ENCODE results near the gene MFSD8.
A peak's percentile ranks its signal among the peaks of the same experiment; 100 is the strongest.
"Not testable (repeated sequence)": the region's sequence is repeated elsewhere in the genome, so short reads cannot be mapped to it uniquely, and the experiment has no call there.

The MFSD8 gene

GRCh38 chr4:127965062-127965802 is at the start of gene MFSD8, which contains the start of gene ABHD18:
Gene MFSD8, minus strand, starts transcription at chr4:127965173. Its CDS starts 40 bp downstream, at chr4:127965133.
Gene ABHD18, plus strand, starts transcription at chr4:127965406. Its CDS starts 17,550 bp downstream, at chr4:127982956.
- DNase-seq, result peak; percentile 99

GRCh38 chr4:128009428-128009827 is 44.5 kb upstream of the MFSD8 start:
- DNase-seq, result no peak

GRCh38 chr4:128006592-128006991 is 41.6 kb upstream of the MFSD8 start:
- no peak for DNase-seq

DNA sequence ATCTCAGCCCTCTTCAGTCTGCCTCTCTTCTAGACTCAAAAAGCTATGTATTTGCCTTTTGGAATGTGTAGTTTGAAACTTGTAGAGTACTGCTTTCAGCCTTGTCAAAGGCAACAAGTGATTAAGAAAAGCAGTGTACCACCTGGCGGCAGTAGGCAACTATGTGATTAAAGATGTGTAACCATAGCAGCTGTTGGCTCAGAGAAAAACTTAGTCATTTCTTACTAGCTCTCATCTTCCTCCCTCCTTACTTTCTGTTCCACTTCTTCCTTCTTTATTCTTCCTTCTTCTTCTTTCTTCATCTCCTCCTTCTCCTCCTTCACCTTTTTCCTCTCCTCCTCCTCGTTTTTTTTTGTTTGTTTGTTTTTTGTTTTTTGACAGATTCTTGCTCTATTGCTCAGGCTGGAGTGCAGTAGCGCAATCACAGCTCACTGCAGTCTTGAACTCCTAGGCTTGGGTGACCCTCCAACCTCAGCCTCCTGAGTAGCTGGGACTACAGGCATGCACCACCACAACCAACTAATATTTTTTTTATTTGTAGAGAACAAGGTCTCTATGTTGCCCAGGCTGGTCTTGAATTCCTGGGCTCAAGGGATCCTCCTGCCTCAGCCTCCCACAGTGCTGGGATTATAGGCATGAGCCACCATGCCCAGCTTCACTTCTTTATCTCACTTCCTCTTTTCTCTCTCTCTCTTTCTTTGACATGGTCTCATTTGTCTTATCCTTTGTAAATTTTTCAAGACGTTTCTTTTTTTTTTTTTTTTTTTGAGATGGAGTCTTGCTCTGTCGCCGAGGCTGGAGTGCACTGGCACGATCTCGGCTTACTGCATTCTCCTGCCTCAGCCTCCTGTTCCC is 32.8 kb upstream of the MFSD8 start:
- DNase-seq, result peak; percentile 20

DNA sequence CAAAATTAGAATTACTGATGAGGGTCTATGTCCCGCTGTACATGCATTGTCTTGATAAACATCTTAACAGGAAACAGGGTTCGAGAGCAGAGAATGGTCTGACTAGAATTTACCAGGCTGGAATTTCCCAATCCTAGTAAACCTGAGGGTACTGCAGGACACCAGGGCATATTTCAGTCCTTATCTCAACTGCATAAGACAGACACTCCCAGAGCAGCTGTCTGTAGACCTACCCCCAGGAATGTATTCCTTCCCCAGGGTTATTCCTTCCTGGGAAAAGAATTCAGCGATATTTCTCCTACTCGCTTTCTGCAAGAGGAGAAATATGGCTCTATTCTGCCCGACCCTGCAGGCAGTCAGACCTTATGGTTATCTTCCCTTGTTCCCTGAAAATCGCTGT is 31.5 kb upstream of the MFSD8 start:
- DNase-seq, result not testable (repeated sequence)

GRCh38 chr4:127995776-127996175 is 30.8 kb upstream of the MFSD8 start:
- no peak for DNase-seq

- no peak for DNase-seq
Observed at GRCh38 chr4:127993151-127993550, 28.2 kb upstream of the MFSD8 start.

DNA sequence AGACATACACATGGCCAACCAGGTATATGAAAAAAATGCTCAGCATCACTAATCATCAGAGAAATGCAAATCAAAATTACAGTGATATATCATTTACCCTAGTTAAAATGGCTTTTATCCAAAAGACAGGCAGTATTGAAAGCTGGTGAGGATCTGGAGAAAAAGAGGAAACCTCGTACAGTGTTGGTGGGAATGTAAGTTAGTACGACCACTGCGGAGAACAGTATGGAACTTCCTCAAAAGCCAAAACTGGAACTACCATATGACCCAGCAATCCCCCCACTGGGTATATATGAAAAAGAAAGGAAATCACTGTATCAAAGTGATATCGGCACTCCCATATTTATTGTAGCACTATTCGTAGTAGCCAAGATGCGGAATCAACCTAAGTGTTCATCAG is 23.7 kb upstream of the MFSD8 start:
- DNase-seq, result no peak

DNA sequence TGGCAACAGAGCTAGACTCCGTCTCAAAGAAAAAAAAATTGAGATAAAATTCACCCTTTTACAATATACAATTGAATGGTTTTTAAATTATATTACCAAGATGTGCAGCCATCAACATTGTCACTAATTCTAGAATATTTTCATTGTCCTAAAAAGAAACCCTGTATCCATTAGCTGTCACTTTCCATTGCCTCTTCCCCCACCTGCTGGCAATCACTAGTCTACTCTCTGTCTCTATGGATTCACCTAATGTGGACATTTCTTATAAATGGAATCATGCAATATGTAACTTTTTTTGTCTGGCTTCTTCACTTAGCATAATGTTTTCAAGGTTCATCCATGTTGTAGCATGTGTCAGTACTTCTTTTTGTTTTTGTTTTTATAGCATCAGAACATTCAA is 21.0 kb upstream of the MFSD8 start:
- DNase-seq, result no peak

DNA sequence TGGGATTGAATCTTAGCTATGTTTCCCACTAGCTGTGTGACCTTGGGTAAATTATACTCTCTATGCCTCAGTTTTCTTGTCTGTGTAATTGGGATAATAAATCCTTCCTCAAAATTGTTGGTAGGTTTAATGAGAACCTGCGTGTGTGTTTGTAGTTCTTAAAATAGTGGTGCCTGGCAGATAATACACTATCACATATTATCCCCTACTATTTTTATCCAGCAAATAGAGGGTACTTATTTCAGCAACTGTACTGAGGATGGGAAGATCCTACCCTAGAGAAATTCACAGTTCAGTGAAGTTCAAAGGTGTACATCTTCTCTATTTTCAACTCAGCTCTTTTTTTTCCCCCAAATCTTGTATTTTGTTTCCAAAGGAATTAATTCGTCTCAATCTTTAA is 17.5 kb upstream of the MFSD8 start:
- no peak for DNase-seq

GRCh38 chr4:127978930-127979329 is 14.0 kb upstream of the MFSD8 start:
- no peak for DNase-seq

GRCh38 chr4:127975121-127975770 is 10.3 kb upstream of the MFSD8 start:
- DNase-seq, result no peak

DNA sequence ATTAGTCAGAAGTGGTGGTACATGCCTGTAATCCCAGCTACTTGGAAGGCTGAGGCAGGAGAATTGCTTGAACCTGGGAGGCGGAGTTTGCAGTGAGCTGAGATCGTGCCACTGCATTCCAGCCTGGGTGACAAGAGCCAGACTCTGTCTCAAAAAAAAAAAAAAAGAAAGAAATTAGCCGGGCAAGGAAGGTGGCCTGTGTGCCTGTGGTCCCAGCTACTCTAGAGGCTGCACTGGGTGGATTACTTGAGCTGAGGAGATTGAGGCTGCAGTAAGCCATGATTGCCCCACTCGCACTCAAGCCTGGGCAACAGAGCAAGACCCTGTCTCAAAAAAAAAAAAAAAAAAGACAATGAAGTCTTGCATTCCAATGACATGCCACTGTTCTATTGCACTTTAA is 6.0 kb upstream of the MFSD8 start:
- not testable (repeated sequence) for DNase-seq

DNA sequence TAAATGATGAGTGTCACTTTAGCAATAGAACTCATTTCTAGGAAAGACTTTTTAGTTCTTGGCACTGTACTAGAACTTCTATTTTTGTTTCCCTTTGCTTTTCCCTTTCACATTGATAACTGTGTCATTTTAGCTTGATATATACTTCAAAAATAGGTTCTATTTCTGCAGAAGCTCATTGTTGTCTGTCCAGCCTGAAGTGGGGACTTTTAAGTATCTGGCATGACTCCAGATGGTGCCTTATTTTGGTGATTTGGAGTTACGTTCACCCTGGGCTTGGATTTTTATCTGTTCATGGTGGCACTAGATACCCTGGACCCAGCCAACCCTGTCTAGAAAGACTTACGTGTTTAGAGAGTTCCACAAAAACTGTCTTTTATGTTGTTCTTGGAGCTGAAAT is 3.6 kb upstream of the MFSD8 start:
- DNase-seq, result no peak

GRCh38 chr4:127967141-127967775 is 2.3 kb upstream of the MFSD8 start:
- no peak for DNase-seq

GRCh38 chr4:127965803-127966175 is 816 bp upstream of the MFSD8 start:
- peak; percentile 82 for DNase-seq

DNA sequence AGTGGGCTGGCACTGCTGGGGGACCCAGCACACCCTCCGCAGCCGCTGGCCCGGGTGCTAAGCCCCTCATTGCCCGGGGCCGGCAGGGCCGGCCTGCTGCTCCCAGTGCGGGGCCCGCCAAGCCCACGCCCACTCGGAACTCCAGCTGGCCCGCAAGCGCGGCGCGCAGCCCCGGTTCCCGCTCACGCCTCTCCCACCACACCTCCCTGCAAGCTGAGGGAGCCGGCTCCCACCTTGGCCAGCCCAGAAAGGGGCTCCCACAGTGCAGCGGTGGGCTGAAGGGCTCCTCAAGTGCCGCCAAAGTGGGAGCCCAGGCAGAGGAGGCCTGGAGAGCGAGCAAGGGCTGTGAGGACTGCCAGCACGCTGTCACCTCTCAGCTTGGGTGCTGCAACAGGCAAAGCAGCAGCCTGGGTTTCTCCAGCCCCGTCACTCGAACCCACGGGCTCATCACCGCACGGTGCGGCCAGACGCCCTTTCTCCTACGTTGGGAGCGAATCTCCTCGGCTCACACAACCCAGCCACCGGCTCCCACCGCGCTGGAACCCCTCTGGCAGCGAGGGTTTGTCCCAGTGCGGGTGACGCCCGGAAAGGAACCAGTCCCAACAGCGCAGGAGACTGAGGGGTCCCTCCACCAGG is 429 bp downstream of the MFSD8 start:
- not testable (repeated sequence) for DNase-seq

DNA sequence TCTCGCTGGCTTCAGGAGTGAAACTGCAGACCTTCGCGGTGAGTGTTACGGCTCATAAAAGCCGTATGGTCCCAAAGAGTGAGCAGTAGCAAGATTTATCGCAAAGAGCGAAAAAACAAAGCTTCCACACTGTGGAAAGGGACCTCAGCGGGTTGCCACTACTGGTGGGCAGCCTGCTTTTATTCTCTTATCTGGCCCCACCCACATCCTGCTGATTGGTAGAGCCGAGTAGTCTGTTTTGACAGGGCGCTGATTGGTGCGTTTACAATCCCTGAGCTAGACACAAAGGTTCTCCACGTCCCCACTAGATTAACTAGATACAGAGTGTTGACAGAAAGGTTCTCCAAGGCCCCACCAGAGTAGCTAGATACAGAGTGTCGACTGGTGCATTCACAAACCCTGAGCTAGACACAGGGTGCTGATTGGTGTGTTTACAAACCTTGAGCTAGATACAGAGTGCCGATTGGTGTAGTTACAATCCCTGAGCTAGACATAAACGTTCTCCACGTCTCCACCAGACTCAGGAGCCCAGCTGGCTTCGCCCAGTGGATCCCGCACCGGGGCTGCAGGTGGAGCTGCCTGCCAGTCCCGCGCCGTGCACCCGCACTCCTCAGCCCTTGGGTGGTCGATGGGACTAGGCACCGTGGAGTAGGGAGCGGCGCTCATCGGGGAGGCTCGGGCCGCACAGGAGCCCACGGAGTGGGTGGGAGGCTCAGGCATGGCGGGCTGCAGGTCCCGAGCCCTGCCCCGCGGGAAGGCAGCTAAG is 1.2 kb downstream of the MFSD8 start:
- not testable (repeated sequence) for DNase-seq

DNA sequence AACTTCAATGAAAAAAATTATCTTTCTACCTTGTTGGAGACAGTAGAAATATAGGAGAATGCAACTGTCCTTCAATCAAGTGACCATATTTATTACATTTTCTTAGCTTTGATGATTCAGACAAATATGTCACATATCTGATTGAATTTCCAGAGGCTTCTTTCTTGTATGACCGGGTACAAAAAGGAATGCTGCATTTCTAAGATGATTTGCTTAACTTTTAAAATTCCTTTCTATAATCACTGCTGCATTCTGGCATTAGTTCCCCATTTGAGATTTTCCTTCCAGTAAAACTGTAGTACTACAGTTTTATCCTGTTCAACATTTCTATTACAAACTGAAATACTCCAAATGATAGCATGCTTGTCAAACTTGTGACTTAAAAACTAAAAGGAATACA is 5.2 kb downstream of the MFSD8 start:
- DNase-seq, result no peak

DNA sequence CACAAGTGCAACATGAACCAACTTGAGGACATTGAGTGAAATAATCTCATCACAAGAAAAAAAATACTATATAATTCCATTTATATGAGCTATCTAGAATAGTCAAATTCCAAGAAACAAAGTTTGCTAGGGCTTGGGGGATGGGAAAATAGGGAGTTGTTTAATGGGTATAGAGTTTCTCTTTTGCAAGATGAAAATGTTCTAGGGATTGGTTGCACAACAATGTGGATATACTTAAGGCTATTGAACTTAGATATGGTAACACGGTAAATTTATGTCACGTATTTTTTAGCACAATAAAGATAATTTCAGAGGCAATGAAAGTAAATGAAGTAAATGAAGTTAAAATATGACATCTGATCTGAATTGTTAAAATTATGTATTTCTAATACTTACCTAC is 7.9 kb downstream of the MFSD8 start:
- DNase-seq, result no peak

GRCh38 chr4:127936974-127937373 is 28.0 kb downstream of the MFSD8 start:
- DNase-seq, result no peak

GRCh38 chr4:127931836-127932235 is 33.1 kb downstream of the MFSD8 start:
- DNase-seq, result not testable (repeated sequence)
